Fibroblast of mammary gland (primary cell): ENCODE results near the gene SST.

ENCODE experiments used
- DNase-seq: peaks from one replicate; pipeline ENCODE4 v3.0.0-alpha.2; 2010; ENCODE audit warnings: low read depth
- H3K4me3 ChIP-seq: 2 replicates; pipeline ENCODE4 v1.5.1; 2011; ENCODE audit warnings: low read depth, mild to moderate bottlenecking, low read length, moderate library complexity; ENCODE audit not compliant: control insufficient read depth
- CTCF ChIP-seq: conservative IDR thresholded peaks from 2 replicates; pipeline ENCODE4 v1.5.1; 2011; ENCODE audit warnings: low read depth, low read length, inconsistent platforms; ENCODE audit not compliant: control insufficient read depth, insufficient read depth

The SST gene

GRCh38 chr3:187673012-187673411 lies 2.8 kb upstream of the SST start:
- no peak for DNase-seq
- TF ChIP-seq CTCF, result no peak
- H3K4me3 ChIP-seq, result no peak overlapping the region

- no peak for DNase-seq
- H3K4me3 ChIP-seq, result no peak overlapping the region
- TF ChIP-seq CTCF, result no peak
Observed at GRCh38 chr3:187667526-187667925, 2.7 kb downstream of the SST start.

GRCh38 chr3:187665764-187666402 lies 4.3 kb downstream of the SST start:
- no peak for TF ChIP-seq CTCF
- no peak overlapping the region for H3K4me3 ChIP-seq
- DNase-seq, result no peak

GRCh38 chr3:187665010-187665409 lies 5.2 kb downstream of the SST start:
- no peak overlapping the region for H3K4me3 ChIP-seq
- no peak for DNase-seq
- TF ChIP-seq CTCF, result no peak

DNA sequence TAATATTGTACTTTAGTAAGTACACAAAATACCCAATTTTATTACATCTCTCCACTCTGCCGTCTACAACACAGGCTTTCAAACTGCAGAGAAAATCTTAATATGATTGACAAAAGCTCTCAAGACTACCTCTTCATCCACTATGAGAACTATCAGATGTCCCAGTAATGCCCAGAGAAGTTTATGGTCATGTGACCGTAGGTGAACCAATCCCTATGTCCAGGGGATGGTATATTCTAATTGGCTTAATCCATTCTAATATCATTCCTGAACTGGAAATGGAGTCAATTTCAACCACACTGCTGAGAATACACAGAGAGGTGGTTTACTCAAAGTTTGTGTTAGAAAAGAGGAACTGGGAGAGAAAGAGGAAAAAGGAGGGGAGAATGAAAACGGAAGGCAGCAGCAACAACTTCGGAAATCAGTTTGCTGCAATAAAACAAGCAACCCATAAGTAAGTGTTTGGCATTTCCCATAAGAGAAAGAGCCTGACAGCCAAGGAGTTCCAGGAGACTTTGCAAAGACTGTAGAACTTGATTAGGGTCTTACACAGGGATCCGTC lies 7.3 kb downstream of the SST start:
- DNase-seq, result no peak
- TF ChIP-seq CTCF, result no peak
- H3K4me3 ChIP-seq, result no peak overlapping the region

GRCh38 chr3:187661267-187661666 lies 8.9 kb downstream of the SST start:
- H3K4me3 ChIP-seq, result no peak overlapping the region
- no peak for TF ChIP-seq CTCF
- DNase-seq, result no peak
